ENCODE measurements around the gene ANAPC15.

ANAPC15 gene

DNA sequence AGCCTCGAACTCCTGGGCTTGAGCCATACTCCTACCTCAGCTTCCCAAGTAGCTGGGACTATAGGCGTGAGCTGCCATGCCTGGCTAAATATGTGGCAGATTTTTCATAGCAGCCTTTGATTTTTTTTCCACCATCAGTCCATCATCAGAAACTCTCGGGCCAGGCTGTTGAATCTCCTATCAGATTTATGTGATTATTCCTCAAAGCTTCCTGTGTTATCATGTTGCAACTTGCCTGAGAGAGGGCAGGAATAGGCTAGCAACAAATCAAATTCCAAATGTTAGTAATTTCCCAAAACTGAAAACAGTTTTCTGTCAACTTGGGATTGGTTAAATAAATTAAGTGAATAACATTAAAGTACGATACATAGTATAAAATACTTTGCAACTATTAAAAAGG, 28.4 kb downstream of the ANAPC15 start:
- DNase-seq: no peak

DNA sequence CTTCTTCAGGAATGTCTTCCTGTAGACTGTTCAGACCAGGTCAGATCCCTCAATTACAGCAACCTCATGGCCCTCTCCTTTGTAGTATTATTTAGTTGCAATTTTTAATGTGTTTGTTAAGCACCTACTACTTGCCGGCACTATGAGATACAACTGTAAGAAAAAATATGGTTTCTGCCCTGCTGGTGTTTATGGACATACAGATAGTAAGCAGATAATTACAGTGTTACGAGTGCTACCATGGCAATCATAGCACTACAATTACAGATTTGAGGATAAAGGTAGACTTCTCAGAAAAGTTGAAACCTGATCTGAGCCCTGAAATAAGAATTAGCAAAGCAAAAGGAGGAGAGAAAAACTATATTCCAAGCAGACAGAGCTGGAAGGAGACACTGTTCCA, 29.1 kb downstream of the ANAPC15 start:
- DNase-seq: no peak

GRCh38 chr11:72081821-72082453, 30.6 kb downstream of the ANAPC15 start:
- no peak for DNase-seq

- DNase-seq: no peak
These were observed 31.3 kb downstream of the ANAPC15 start for GRCh38 chr11:72081184-72081644.

GRCh38 chr11:72080326-72081183, 31.9 kb downstream of the ANAPC15 start, which contains the start of the genes LRRC51 and NUMA1:
LRRC51 (plus strand) TSS chr11:72080850; CDS start chr11:72089084, 8,234 bp downstream.
NUMA1 (minus strand) TSS chr11:72080542; CDS start chr11:72035943, 44,599 bp downstream.
- DNase-seq: peak; percentile 100

GRCh38 chr11:72079819-72080325, 32.6 kb downstream of the ANAPC15 start:
- DNase-seq: peak; percentile 14

- no peak for DNase-seq
These were observed 34.0 kb downstream of the ANAPC15 start for GRCh38 chr11:72078477-72078876.

DNA sequence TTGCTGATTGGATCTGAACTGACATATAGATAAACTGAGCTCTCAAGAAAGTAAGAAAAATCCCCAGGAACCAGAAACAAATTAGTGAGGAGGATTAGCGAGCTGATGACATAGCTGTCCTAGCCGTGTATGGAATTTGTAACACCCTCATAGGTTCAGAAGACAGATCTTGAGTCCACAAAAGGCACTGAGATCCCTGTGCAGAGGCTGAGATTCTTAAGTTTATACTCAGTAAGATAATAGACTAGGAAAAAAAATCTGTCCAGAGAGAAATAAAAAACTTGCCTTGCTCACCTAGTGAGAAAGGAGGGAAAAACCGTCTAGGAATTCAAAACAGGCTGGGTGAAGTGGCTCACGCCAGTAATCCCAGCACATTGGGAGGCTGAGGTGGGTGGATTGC, 36.7 kb downstream of the ANAPC15 start:
- no peak for DNase-seq

DNA sequence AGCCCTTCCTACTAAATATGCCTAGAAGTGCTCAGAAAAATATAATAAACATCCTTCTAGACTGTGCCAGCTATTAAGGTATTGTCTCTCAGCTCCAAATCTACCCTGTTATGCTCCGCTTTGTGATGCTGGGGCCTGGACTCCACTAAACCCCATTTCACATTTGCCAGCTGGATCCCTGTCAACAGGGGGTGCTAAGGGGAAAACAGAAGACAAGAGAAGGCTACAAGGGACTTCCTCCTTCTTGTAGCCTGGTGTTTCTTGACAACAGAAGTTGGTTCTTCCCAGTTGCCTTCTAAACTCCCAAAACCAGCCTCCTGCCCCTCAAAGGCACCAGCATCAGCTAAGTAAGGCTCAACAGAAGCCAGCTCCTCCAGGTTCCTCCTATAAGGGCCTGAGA, 37.4 kb downstream of the ANAPC15 start:
- DNase-seq: peak; percentile 24

DNA sequence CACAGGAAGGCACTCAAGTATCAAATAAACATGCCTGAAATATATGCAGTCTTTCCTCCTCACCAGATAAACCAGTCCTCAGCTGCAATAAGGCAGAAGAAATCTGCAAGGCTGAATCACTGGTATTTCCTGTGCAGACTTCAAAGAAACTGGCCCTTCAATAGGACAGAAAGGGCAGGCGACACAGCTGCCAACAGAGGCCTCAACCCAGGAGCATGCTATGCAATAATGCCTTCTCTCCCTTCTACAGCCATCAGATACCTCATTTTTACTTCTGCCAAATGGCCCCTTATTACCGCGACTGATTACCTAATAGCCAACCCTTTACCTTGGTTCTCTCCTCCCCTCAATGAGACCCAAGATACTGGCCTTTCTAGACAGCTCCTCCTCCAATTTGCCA, 40.1 kb downstream of the ANAPC15 start:
- DNase-seq: peak; percentile 25

- DNase-seq: no peak
These were observed 42.0 kb downstream of the ANAPC15 start for GRCh38 chr11:72070491-72070890.

GRCh38 chr11:72069787-72070251, 42.7 kb downstream of the ANAPC15 start:
- DNase-seq: peak; percentile 9

- DNase-seq: no peak
These were observed 43.3 kb downstream of the ANAPC15 start for GRCh38 chr11:72069200-72069599.

DNA sequence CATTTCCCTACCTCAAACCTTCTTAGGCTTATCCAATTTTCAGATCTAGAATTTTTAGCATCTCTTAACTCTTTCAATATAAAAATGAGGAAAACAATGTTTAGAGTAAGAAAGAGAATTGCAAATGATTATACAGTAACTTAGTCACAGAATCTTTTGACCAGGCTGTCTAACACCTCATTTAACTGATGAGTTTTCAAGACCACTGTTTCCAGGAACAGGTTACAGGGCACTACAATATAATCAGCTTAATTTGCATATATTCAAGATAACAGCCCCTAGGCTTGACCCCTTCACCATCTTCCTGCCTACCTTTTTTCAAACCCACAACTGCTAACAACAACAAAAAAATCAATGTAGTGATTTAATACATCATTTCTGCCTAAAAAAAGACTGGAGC, 44.8 kb downstream of the ANAPC15 start:
- DNase-seq: no peak

DNA sequence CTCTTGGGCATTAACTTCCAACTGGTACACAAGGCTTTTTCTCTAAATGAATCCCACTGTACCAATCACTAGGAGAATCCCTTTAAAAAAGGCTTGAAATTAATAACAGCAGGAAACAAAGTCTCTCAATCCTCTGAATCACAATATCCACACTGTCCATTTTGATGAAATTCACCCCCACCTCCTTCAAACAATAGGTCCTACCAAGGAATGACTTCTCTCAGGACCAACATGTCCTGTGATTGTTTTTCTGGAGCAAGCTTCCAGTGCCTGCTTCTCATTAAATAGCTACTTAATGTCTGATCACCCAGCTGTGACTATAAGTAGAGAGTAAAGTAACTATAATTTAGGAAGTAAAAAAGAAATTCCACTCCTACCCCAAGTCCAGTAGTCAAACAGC, 45.2 kb downstream of the ANAPC15 start:
- DNase-seq: no peak

DNA sequence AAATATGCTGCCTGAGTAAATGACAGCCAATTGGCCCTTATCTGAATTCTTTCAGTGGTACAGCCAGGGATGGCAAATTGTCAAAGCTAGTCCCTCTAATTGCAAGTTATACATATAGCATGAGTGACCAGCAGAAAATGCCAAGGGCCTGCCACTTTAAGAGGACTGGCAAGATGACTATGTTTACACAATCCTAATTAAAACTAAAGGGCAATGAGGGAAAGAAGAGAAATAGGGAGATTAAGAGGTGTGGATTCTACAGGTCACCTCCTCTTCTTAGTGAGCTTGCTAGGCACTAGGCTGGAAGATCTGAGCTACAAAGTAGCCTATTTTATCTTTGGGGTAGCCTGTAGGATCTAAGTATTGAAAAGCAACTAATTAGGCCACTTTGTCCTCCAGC, 45.6 kb downstream of the ANAPC15 start:
- DNase-seq: no peak

- no peak for DNase-seq
These were observed 50.6 kb downstream of the ANAPC15 start for GRCh38 chr11:72061739-72062396.
